Putamen (tissue), 1 donor: ENCODE results near the gene SMARCE1.

Experiments
- DNase-seq: peaks from one replicate; pipeline ENCODE4 v3.0.0-alpha.2; 2016; ENCODE audit warnings: low spot score

SMARCE1 gene

GRCh38 chr17:40645943-40646342 lies 1.7 kb downstream of the SMARCE1 start:
- no peak for DNase-seq

- DNase-seq, result no peak
These were observed 2.3 kb downstream of the SMARCE1 start for GRCh38 chr17:40645291-40645690.

GRCh38 chr17:40637931-40638330 lies 9.7 kb downstream of the SMARCE1 start:
- no peak for DNase-seq

GRCh38 chr17:40633871-40634270 lies 13.7 kb downstream of the SMARCE1 start:
- no peak for DNase-seq

GRCh38 chr17:40632216-40632615 lies 15.4 kb downstream of the SMARCE1 start:
- DNase-seq, result no peak

GRCh38 chr17:40629842-40630241 lies 17.8 kb downstream of the SMARCE1 start:
- DNase-seq, result no peak

GRCh38 chr17:40625311-40625710 lies 22.3 kb downstream of the SMARCE1 start:
- no peak for DNase-seq

GRCh38 chr17:40623419-40624210 lies 24.0 kb downstream of the SMARCE1 start:
- no peak for DNase-seq

GRCh38 chr17:40622509-40622928 lies 25.1 kb downstream of the SMARCE1 start:
- DNase-seq, result no peak

GRCh38 chr17:40621578-40621977 lies 26.0 kb downstream of the SMARCE1 start:
- no peak for DNase-seq

- DNase-seq, result no peak
These were observed 26.6 kb downstream of the SMARCE1 start for GRCh38 chr17:40621019-40621418.

- DNase-seq, result no peak
These were observed 28.6 kb downstream of the SMARCE1 start for GRCh38 chr17:40618754-40619625.

GRCh38 chr17:40617678-40618240 lies 29.9 kb downstream of the SMARCE1 start:
- DNase-seq, result no peak

- no peak for DNase-seq
These were observed 31.0 kb downstream of the SMARCE1 start for GRCh38 chr17:40616592-40616991.

- no peak for DNase-seq
These were observed 31.7 kb downstream of the SMARCE1 start for GRCh38 chr17:40615841-40616476.

- no peak for DNase-seq
These were observed 32.4 kb downstream of the SMARCE1 start for GRCh38 chr17:40615068-40615840.

- no peak for DNase-seq
These were observed 33.1 kb downstream of the SMARCE1 start for GRCh38 chr17:40614431-40615067.

- no peak for DNase-seq
These were observed 34.0 kb downstream of the SMARCE1 start for GRCh38 chr17:40613467-40614154.

GRCh38 chr17:40612599-40613244 lies 34.9 kb downstream of the SMARCE1 start:
- peak; percentile 49 for DNase-seq
